ENCODE data around the gene MAN2A1.

- TF ChIP-seq CTCF (conservative IDR thresholded peaks at IDR 0.05; ENCODE audit: low read depth, low read length) = no peak
- TF ChIP-seq EZH2 (IDR thresholded peaks at IDR 0.05; ENCODE audit: borderline replicate concordance, low read depth, low read length, poor library complexity, severe bottlenecking) = no peak
These were observed 222.0 kb downstream of the MAN2A1 start for GRCh38 chr5:109911731-109912130.
